ENCODE measurements around the gene PAX2.

DNA sequence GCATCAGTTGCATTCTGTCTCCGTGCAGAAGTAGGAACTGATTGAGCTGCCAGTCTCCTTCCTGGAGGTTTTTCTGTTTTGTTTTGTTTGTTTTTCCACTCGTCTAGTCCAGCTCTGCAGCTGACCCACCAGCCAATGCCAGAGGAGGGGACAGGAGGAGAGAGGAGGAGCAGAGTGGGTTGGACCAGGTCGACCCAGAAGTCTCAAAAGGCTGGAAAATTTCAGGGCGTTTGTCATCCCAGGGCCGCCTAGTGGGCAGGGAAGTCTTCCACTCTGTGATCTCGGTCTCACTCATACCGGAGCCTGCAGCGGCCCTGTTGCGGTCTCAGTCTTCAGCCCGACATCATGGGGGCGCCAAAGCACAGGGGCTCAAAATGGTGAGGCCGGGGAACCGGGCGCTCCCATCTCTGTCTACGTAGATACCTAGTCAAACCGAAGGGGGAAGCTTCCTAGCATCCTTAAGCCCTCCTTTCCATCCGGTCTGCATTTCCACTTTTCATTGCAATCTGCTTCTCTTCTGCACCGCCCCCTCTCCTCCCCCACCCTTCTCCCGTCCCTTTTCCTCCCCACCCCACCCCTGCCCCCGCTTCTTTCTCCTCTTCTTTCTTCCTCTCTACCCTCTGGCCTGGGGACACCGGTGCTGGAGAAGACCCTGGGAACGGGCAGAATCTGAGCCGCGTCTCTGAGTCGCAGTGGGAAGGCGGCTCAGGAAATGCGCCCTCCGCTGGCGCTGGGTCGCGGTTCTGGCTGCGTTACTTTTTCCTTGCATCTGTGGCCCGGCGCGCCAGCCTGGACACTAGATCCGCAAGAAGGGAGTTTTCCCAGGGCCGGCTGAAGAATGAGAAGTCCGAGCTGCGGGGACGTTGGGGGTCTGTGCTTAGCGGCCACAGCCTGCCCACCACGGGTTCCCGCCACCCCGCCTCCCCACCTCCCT is 16.2 kb upstream of the PAX2 start:
- TF ChIP-seq, protein P1, sequence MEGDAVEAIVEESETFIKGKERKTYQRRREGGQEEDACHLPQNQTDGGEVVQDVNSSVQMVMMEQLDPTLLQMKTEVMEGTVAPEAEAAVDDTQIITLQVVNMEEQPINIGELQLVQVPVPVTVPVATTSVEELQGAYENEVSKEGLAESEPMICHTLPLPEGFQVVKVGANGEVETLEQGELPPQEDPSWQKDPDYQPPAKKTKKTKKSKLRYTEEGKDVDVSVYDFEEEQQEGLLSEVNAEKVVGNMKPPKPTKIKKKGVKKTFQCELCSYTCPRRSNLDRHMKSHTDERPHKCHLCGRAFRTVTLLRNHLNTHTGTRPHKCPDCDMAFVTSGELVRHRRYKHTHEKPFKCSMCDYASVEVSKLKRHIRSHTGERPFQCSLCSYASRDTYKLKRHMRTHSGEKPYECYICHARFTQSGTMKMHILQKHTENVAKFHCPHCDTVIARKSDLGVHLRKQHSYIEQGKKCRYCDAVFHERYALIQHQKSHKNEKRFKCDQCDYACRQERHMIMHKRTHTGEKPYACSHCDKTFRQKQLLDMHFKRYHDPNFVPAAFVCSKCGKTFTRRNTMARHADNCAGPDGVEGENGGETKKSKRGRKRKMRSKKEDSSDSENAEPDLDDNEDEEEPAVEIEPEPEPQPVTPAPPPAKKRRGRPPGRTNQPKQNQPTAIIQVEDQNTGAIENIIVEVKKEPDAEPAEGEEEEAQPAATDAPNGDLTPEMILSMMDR (IDR thresholded peaks at IDR 0.05): no peak
- TF ChIP-seq POLR2A (IDR thresholded peaks at IDR 0.05): no peak

All from esophagus squamous epithelium (tissue), 4 donors.